Endothelial cell of umbilical vein (primary cell): ENCODE results near the gene RGS4. TPM values are rescaled to one million over a fixed set of nuclear protein-coding genes. Genes with fewer than 3 reads are reported as not detected.

Experiments used
- BruUV-seq: library from RNA; stranded (reverse); fragments of 400-500 nt; replicated peaks from 2 replicates; lab custom pipeline; 2021; lab: Mats Ljungman, UMichigan
- CTCF ChIA-PET: fragments of 300-600, 350-600 bp; sonication (Branson Sonifier 250); formaldehyde crosslinking; loops from one replicate; lab custom pipeline; 2021; ENCODE audit warnings: antibody characterized with exemption, inconsistent platforms; lab: Charles Lee
- POLR2A ChIA-PET: fragments of 300-600, 350-600 bp; sonication (Branson Sonifier 250); formaldehyde crosslinking; loops from one replicate; lab custom pipeline; 2021; ENCODE audit warnings: antibody characterized with exemption, inconsistent platforms; lab: Charles Lee
- DNase-seq: peaks from one replicate; pipeline ENCODE4 v3.0.0-alpha.2; 2011; ENCODE audit warnings: low read depth, low spot score
- FAIRE-seq: peaks from 2 replicates; lab custom pipeline; 2011; peaks lifted over from hg19 to GRCh38; lab: Jason Lieb, UNC
- H2AFZ ChIP-seq: 2 replicates; pipeline ENCODE4 v1.6.0; 2012; ENCODE audit warnings: low read depth, low read length, control low read depth, inconsistent platforms
- H3K27ac ChIP-seq: 2 replicates; pipeline ENCODE4 v1.5.1; 2011; ENCODE audit warnings: low read depth, mild to moderate bottlenecking, control low read depth, low read length, moderate library complexity; ENCODE audit not compliant: insufficient read depth
- H3K27me3 ChIP-seq, 2 experiments: 2 replicates each; pipeline versions ENCODE4 v1.6.0 to v1.6.1; 2011; ENCODE audit warnings: low read length in 2 of 2, mixed read lengths in 1 of 2; ENCODE audit not compliant: control insufficient read depth in 2 of 2, insufficient read depth in 2 of 2
- H3K36me3 ChIP-seq, 2 experiments: 2 replicates in 1 of 2; 3 replicates in 1 of 2; pipeline ENCODE4 v1.5.1; 2011; ENCODE audit warnings: low read length in 2 of 2, mild to moderate bottlenecking in 1 of 2, moderate library complexity in 1 of 2; ENCODE audit not compliant: control insufficient read depth in 2 of 2, insufficient read depth in 2 of 2; ENCODE audit errors: extremely low read depth in 1 of 2
- H3K4me1 ChIP-seq: 3 replicates; pipeline ENCODE4 v1.5.1; 2011; ENCODE audit warnings: mild to moderate bottlenecking, low read length; ENCODE audit not compliant: control insufficient read depth, insufficient read depth; ENCODE audit errors: extremely low read depth
- H3K4me2 ChIP-seq: 2 replicates; pipeline ENCODE4 v1.6.1; 2011; ENCODE audit warnings: low read length, control low read depth, mixed read lengths; ENCODE audit not compliant: insufficient read depth
- H3K4me3 ChIP-seq, 3 experiments: fragments of 200-600 bp in 1 of 3; sonication (generic), shearing (Covaris generic) in 1 of 3; replicated peaks in 1 of 3; 2 replicates each; pipeline ENCODE4 v1.5.1; 2011 to 2016; ENCODE audit warnings: control low read depth in 3 of 3, low read length in 3 of 3, mild to moderate bottlenecking in 2 of 3, inconsistent platforms in 1 of 3, low read depth in 1 of 3, moderate library complexity in 1 of 3; ENCODE audit not compliant: insufficient read depth in 1 of 3
- H3K79me2 ChIP-seq: 2 replicates; pipeline ENCODE4 v1.6.0; 2012; ENCODE audit warnings: low read length, inconsistent platforms; ENCODE audit not compliant: control insufficient read depth, insufficient read depth
- H3K9ac ChIP-seq: replicated peaks from 2 replicates; pipeline ENCODE3; 2011; ENCODE audit warnings: low read length, control low read depth; ENCODE audit not compliant: insufficient read depth; ENCODE audit errors: extremely low read depth
- H3K9me1 ChIP-seq: replicated peaks from 3 replicates; pipeline ENCODE4 v1.6.0; 2011; ENCODE audit warnings: mild to moderate bottlenecking, low read length; ENCODE audit not compliant: control insufficient read depth, insufficient read depth; ENCODE audit errors: extremely low read depth
- H3K9me3 ChIP-seq: replicated peaks from 2 replicates; pipeline ENCODE4 v1.5.1; 2012; ENCODE audit warnings: low read length, inconsistent platforms; ENCODE audit not compliant: control insufficient read depth, insufficient read depth
- H4K20me1 ChIP-seq: replicated peaks from 2 replicates; pipeline ENCODE3; 2011; ENCODE audit warnings: mild to moderate bottlenecking, low read length; ENCODE audit not compliant: control insufficient read depth, insufficient read depth; ENCODE audit errors: extremely low read depth
- CTCF ChIP-seq, 2 donors: IDR thresholded peaks; 1 replicate in 1 of 2; 2 replicates in 1 of 2; pipeline ENCODE4 v1.5.1; 2011; ENCODE audit warnings: low read length in 2 of 2, mild to moderate bottlenecking in 2 of 2, moderate library complexity in 2 of 2, control low read depth in 1 of 2, inconsistent platforms in 1 of 2, low read depth in 1 of 2; ENCODE audit not compliant: insufficient read depth in 1 of 2; ENCODE audit errors: extremely low read depth in 1 of 2
- EZH2 ChIP-seq: IDR thresholded peaks from 2 replicates; pipeline ENCODE4 v1.6.1; 2012; ENCODE audit warnings: borderline replicate concordance, low read depth, mild to moderate bottlenecking, moderate library complexity, low read length, inconsistent platforms; ENCODE audit not compliant: severe bottlenecking
- FOS ChIP-seq: IDR thresholded peaks from 2 replicates; pipeline ENCODE4 v1.6.1; 2011; ENCODE audit warnings: mild to moderate bottlenecking, low read length, moderate library complexity, borderline replicate concordance; ENCODE audit not compliant: insufficient read depth
- GATA2 ChIP-seq: IDR thresholded peaks from 2 replicates; pipeline ENCODE4 v1.7.0; 2011; ENCODE audit warnings: low read depth, mild to moderate bottlenecking, moderate library complexity, mixed read lengths, low read length; ENCODE audit not compliant: insufficient read length, insufficient read depth
- JUN ChIP-seq: IDR thresholded peaks from 2 replicates; pipeline ENCODE4 v1.6.1; 2011; ENCODE audit warnings: borderline replicate concordance, low read depth; ENCODE audit not compliant: insufficient read length, insufficient read depth
- MYC ChIP-seq: IDR thresholded peaks from one replicate; pipeline ENCODE4 v1.6.1; 2011; ENCODE audit warnings: mild to moderate bottlenecking, low read depth, low read length
- POLR2A ChIP-seq: IDR thresholded peaks from 2 replicates; pipeline ENCODE4 v1.6.1; 2012; ENCODE audit warnings: low read depth, mild to moderate bottlenecking, control low read depth, low read length
- POLR2AphosphoS5 ChIP-seq: IDR thresholded peaks from 2 replicates; pipeline ENCODE4 v1.6.1; 2012; ENCODE audit warnings: low read depth, mild to moderate bottlenecking, control low read depth, low read length, moderate library complexity; ENCODE audit not compliant: insufficient read depth
- dilution Hi-C: fragments of 300-500 bp; cut with MboI; formaldehyde crosslinking; loops from one replicate; pipeline ENCODE4 v1.15.0; 2019; ENCODE audit warnings: low sequenced_read_pairs; ENCODE audit not compliant: extremely low pct_ligation_motif_present
- intact Hi-C: fragments of 100-400 bp; cut with micrococcal nuclease; formaldehyde crosslinking; loops from one replicate; pipeline ENCODE4 v1.10.0; 2022
- polyA plus RNA-seq, 4 experiments: library from polyadenylated mRNA; depleted of rRNA in 3 of 4; stranded (reverse) in 3 of 4; unstranded in 1 of 4; fragments of >200 nt; gene quantifications; 2 replicates each; pipeline versions ENCODE4 v1.2.1 to v1.2.3, GENCODE V29; 2011 to 2012; ENCODE audit warnings: missing spikeins in 1 of 4
- total RNA-seq: library from RNA; stranded (reverse); gene quantifications from 2 replicates; pipeline ENCODE4 v1.2.3, GENCODE V29; 2021
- TF ChIP-seq, protein P1 (sequence below): IDR thresholded peaks from 2 replicates; pipeline ENCODE4 v1.6.1; 2011; ENCODE audit not compliant: insufficient read depth, insufficient read length

The RGS4 gene
- total and polyA plus RNA-seq, 2 donors (not counting 3 experiments of a cell fraction or from before 2014, with no cell fraction given): 14.6 to 59.3 TPM

- Histone ChIP-seq H3K9me1 (no peaks in the 10 kb centered on the region), H3K9ac (no peak overlapping the region), H3K4me1 (no peaks in the 10 kb centered on the region), H3K9me3 (no peaks in the 10 kb centered on the region), H3K27ac (no peak overlapping the region), H3K4me3 (no peak overlapping the region), H3K79me2 (no peaks in the 10 kb centered on the region), H3K36me3 (no peaks in the 10 kb centered on the region), H3K27me3 (no peaks in the 10 kb centered on the region), H2AFZ (no peak overlapping the region), H4K20me1 (no peaks in the 10 kb centered on the region), H3K4me2 (no peak overlapping the region)
- no peak for TF ChIP-seq EZH2
- TF ChIP-seq FOS: no peak
- TF ChIP-seq JUN: no peak
- no peak for TF ChIP-seq GATA2
- TF ChIP-seq POLR2A: no peak
- no peak for TF ChIP-seq CTCF (IDR thresholded peaks at IDR 0.05; ENCODE audit: extremely low read depth in 1 of 2, insufficient read depth in 1 of 2, low read depth in 1 of 2, low read length in 2 of 2)
- TF ChIP-seq, protein P1, sequence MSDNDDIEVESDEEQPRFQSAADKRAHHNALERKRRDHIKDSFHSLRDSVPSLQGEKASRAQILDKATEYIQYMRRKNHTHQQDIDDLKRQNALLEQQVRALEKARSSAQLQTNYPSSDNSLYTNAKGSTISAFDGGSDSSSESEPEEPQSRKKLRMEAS: no peak
- TF ChIP-seq MYC: no peak
- no peak for TF ChIP-seq POLR2AphosphoS5
- FAIRE-seq (no peak), DNase-seq (no peak)
- BruUV-seq: no TSS peak
- POLR2A ChIA-PET: no interaction called here
- CTCF ChIA-PET: no interaction called here
- dilution Hi-C loops: no loop called here
- intact Hi-C loops: no loop called here
Observed at GRCh38 chr1:163049296-163049695, 19.9 kb upstream of the RGS4 start.
